GM18520 (cell line): ENCODE results near the gene MOXD1.
"Not testable (repeated sequence)": the region's sequence is repeated elsewhere in the genome, so short reads cannot be mapped to it uniquely, and the experiment has no call there.

ENCODE experiments used
- ATAC-seq: cut with Tn5 transposase; IDR thresholded peaks from one replicate; pipeline ENCODE4 v1.9.1; 2021; ENCODE audit not compliant: unreplicated experiment

MOXD1 gene

DNA sequence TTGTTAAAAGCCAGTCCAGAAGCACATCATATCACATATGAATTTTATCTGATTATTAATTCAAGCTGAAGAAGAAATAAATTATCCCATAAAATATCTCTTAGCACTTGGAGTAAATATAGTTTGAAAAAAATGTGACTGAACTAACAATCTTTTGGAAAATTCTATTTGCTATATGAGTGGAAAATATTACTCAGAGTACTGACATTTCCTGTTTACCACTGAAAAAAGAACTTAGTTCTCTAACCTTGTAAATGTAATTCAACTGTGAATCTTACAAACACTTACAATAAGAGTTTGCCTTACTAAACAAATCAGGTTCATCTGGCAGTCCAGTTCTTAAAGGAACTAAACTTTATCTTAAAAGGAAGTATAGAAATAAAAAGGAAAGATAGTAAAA lies 44.2 kb downstream of the MOXD1 start:
- no peak for ATAC-seq

DNA sequence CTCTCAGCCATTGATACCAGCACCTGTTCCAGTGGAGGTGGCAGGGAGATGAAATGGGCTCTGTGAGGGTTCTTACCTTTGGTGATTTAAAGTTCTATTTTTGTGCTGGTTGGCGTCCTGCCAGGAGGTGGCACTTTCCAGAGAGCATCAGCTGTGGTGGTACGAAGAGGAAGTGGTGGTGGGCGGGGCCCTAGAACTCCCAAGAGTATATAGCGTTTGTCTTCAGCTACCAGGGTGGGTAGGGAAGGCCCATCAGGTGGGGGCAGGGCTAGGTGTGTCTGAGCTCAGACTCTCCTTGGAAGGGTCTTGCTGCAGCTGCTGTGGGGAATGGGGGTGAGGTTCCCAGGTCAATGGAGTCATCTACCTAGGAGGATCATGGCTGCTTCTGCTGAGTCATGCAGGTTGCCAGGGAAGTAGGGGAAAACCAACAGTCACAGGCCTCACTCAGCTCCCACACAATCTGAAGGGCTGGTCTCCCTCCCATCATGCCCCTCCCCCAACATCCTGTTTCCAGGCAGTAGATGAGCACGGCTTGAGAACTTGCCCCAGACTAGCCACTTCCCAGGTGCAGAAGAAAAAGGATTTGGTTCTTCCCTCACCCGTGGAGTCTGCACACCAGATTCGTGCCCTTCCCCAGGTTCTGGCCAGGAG lies 46.6 kb downstream of the MOXD1 start:
- ATAC-seq = no peak

DNA sequence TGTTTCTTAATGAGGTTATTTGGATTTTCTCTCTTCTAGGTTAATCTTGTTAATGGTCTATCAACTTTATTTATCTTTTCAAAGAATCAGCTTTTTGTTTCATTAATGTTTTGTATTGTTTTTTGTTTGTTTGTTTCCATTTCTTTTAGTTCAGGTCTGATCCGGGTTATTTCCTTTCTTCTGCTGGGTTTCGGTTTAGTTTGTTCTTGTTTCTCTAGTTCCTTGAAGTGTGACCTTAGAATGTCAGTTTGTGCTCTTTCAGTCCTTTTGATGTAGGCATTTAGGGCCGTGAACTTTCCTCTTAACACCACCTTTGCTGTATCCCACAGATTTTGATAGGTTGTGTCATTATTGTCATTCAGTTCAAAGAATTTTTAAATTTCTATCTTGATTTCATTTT lies 49.3 kb downstream of the MOXD1 start:
- not testable (repeated sequence) for ATAC-seq

DNA sequence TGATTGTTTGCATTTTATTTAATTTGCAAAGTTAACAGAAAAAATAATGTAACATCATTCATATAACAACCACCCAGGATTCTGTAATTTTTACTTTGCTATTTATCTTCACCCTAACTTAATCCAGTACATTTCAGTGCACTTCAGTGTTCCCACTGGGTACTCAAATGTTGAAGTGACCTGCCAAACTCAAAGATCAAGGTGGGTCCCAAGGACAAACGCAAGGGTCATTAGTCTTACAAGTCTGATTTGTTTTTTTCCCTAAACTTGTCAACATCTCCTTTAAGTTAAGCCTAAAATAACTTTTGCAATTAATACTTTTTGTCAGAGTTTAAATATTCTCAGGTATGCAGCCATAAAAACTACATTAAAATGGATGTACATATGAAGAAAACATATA lies 53.0 kb downstream of the MOXD1 start:
- ATAC-seq = no peak

DNA sequence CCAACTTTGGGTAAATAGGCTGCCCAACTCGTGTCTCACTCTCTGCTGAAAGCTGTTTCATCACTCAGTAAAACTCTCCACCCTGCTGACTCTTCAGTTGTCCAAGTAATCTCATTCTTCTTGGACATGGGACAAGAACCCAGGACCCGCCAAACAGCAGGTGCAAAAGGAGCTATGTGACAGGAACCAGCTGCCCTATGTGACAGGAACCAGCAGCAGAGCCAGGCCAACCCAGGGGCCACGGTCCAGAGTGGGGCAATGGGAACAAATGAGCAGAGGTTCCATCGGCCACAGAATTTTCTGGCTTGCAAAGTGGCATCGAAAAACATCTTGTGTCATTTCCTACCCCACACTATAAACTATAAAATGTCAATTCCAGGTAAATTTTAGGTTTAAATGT lies 56.5 kb downstream of the MOXD1 start:
- no peak for ATAC-seq

DNA sequence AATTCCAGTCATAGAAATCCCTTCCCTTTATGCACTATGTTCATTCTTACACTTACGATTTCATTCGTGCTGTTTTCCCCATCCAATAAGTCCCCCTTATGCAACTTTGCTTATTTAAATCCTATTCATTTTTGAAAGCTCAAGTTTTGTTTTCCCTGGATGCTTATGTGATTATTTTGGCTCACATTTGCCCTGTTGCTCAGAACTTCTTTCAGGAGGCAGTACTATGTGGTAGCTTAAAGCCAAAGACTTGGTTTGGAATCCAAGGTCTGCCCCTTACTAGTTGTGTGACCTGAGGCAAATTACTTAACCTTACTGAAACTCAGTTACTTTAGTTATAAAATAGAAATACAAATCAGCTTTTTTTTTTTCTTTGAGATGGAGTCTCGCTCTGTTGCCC lies 59.6 kb downstream of the MOXD1 start:
- no peak for ATAC-seq

DNA sequence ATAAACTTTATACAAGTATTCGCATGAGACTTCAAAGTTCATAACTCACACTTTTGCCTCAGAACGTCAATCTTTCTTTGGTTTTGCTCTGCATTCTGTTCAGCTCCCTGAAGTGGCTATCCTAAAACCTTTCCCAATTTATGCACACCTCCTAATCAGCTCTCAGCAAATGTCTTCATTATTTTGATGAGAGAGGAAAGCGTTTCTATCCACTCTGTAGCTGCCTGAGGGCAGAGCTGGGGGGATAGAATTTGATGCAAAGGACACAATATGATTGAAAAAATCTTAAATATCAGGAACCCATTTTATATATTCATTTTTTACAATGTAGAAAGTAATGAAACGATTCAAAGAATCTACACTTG lies 66.8 kb downstream of the MOXD1 start:
- no peak for ATAC-seq

DNA sequence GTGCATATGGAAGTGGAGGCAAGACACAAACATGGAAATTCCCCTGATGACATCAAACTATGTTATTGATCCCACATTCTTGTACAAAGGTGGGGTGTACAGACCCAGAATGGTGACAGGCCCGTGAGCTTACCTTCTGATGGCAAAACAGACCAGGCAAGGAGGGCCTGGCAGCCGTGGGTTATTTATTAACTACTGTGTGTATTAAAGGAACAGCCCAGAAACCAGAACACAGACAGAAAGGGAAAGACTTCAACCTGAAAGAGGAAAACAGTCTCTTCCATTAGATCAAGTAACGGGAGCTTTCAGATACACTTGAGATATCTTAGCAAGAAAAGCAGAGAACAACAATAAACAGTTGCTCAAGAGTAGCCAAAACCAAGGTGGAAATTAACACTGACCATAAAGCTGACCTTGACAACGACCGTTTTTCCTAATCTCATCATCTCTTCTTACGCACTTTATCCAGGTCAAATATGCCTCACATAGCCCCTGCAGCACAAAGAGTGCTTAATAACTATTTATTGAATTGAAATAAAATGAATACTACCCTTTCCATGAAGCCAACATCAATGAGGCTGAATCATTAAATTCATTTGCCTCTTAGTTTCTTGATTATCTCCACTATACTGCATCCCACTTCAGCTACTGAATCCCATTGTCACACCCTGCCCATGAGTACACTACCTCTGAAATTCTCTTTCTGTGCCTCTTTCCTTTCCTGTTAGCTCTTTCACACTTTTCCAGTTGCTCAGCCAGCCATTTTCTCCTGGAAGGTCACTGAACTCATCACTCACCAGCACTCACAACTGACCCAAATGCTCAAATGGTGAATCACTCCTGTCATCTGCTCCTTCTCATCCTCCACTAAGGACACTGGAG lies 67.4 kb downstream of the MOXD1 start:
- no peak for ATAC-seq

DNA sequence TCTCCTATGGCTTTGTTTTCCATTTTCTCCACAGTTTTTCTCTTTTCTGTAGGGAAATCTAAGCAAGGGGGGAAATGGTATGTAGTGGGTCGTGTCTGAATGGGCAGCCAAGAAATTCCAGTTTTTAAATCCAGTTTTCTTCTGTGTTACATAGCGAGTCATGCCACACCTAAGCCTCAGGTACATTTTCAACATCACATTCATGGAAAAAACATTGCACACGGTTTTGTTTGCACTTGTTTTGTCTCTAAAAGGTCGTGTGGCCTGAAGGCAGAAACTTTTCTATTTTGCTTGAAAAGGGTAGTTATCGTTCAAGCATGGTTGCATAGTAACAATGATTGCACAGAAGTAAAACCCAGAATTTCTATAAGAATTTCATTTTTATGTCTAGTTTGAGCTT lies 70.5 kb downstream of the MOXD1 start:
- ATAC-seq = no peak

DNA sequence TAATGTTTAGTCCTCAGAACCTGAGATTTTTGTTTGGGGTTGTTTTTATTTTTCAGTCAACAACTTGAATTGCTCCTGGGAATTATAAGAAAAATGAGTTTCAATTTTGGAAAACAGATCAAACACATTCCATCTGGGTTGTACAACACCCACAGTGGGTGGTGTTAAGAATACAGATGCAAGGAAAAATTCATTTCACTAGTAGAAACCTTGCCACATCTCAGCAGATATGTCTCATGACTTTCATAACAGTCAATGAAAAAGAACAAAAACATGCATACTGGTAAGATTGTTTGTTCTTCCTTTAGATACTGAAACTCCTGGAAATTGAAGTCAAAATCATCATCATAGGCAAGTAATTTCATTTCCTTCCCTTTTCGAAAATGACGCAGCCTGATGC lies 78.9 kb downstream of the MOXD1 start:
- no peak for ATAC-seq

DNA sequence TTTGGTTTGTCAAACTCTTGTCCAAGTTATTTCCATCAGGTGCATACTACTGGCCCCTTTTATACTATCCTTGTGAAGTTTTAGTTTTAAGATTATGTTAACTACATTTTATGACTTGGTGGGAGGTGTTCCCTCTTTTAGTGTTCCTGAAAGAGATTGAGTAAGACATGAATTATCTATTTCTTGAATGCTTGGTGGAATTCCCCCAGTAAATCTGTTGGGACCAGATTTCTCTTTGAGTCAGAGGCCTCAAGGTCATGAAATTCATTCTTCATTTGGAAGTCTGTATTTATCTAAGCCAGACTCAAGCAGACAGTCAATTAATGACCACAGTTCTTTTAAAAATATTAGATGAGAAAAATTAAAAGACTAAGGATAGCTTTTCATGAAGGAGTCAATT lies 81.3 kb downstream of the MOXD1 start:
- ATAC-seq = no peak

DNA sequence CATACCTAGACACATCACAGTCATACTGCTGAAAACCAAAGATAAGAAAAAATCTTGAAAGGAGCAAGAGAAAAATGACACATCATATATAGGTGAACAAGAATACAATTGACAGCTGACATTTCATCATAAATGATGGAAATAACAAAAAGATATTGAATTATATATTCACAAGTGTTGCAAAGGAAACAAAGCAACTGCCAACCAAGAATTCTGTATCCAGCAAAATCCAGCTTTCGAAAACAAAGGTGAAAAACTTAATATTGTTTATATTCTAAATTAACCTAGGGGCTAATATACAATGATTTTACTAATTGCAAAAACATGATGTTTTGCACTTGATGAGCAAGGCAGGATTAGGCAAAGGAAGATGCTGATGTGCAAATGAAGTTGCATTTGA lies 84.3 kb downstream of the MOXD1 start:
- no peak for ATAC-seq

DNA sequence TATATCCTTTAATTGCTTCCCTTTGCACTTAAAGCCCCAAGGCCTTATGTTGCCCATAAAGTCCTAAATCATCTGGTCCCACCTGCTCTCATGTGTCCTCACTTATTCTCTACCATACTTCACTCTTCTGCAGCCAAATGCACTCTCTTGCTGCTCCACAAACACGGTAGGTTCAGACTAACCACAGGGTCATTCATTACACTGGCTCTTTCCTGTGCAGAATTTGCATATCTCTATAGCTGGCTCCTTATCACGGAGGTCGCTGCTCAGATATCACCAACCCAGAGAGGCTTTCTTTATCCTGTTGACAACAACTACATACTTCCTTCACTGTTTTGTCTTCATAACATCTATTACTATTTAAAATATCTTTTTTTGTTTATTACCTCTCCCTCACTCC lies 86.8 kb downstream of the MOXD1 start:
- ATAC-seq = no peak

DNA sequence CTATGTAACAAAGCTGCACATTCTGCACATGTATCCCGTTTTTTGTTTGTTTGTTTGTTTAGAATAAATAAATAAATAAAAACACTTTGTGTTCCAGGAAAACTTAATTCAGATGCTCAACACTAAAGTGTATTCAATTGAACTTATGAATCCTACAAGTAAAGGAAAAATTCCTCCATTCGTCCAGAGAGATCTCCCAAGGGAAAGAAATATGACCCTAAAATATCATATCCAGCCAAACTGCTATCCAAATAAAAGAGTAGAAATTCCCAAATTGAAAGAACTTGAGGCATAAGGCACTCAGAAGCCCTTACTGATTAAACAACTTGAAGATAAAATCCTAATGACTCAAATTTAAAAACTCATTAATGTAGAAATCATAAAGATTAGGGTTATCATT lies 90.4 kb downstream of the MOXD1 start:
- no peak for ATAC-seq

DNA sequence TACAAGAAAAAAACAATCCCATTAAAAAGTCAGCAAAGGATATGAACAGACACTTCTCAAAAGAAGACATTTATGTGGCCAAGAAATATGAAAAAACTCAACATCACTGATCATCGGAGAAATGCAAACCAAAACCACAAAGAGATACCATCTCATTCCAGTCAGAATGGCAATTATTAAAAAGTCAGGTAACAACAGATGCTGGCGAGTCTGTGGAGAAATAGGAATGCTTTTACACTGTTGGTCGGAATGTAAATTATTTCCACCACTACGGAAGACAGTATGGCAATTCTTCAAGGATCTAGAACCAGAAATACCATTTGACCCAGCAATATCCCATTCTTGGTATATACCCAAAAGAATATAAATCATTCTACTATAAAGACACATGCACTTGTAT lies 91.1 kb downstream of the MOXD1 start:
- not testable (repeated sequence) for ATAC-seq

DNA sequence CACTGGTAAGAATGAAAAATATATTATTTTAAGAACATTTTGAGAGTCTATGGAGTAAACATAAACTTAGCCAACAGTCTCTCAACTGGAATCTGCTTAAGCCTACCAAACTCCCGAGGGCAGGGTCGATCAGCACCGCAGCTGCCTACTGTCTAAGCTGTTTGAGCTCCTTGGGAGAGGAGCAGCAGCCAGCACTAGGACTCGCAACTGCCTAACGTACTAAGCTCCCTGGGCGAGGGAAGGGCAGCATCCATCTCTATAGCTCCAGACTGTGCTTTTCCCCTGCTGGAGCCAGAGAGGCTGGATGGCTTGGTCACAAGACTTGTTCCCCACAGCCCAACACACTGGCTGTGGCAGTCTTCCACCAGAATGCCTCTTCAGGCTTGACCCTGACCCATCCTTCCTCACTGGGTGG lies 96.4 kb downstream of the MOXD1 start:
- ATAC-seq = no peak

DNA sequence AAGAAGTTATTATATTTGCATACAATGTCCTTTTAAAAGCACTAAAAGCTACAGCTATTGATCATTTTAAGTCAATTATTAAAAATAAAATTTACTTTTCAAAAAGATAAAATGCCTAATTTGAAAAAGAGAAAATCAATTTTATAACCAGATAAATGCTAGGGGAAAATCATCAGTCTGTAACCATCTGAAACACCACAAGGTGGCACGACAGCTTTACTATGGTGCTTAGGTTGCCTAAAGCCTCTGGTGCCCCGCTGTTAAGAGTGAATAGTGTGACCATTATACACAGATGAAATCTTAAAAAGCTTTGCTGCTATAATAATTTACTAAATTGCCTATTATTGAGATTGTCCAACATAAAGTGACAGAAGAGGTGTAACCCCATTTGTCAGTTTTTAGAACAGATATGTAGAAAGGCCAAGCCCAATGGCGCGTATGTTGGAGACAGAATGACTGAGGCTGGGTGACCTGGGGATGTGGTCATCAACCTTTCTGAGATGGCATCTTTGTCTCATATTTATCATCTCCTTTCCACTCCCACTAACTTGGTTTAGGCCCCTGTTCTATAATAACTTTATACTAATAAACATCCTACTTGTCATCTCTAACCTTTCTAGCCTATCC lies 100.8 kb downstream of the MOXD1 start:
- peak; percentile 49 for ATAC-seq

DNA sequence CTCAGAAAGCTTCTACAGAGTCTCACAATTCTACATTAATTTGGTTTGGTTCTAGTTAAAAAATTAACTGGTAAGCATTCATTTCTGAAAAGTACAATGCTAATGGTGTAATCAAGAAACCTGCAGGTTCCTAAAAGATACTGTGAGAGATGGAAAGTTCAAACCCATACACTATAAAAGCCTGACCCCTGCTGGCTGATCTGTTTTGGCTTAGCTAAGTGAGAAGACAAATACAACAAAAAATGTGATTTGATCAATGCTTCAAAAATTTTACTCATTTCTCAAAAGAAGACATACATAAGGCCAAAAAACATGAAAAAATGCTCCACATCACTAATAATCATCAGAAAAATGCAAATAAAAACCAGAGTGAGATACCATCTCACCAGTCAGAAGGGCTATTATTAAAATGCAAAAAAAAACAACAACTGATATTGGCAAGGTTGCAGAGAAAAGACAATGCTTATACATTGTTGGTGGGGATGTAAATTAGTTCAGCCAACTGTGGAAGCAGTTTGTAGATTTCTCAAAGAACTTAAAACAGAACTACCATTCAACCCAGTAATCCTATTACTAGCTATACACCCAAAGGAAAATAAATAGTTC lies 102.8 kb downstream of the MOXD1 start:
- ATAC-seq = no peak

DNA sequence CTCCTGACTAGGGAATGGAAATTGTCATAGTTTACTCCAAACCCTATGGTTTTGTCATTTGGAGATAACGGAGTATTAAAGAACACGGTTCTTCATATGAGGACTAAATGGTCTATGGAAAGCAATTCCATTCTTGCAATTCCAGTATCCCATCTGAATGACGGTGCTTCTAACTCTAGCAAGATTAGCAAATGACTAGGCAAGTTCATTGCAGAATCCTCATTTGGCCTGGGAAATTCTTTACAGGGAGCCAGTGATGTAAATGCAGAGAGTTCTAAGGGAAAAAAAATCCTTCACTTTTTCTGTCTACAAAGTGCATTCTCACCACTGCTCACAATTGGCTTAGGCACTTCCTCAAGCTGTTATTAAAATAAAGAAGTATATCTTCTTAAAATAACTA lies 111.5 kb downstream of the MOXD1 start:
- no peak for ATAC-seq

DNA sequence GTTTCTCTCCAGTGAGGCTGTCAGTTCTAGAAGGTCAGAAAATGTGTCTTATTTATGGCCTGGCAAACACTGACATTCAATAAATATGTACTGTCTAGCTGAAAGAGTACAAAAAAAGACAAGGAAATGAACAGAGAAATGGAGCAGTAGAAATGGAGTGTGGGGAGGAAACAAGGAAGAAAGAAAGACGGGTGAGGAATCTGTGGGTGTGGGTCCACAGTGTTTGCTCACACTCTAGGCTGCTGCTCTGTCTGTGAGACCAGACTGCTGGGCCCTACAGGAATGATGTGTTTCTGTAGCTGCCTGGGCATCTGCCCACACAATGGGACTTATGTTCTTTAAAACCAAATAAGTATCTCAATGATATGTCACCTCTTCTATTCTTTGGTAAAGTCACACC lies 114.2 kb downstream of the MOXD1 start:
- ATAC-seq = no peak

DNA sequence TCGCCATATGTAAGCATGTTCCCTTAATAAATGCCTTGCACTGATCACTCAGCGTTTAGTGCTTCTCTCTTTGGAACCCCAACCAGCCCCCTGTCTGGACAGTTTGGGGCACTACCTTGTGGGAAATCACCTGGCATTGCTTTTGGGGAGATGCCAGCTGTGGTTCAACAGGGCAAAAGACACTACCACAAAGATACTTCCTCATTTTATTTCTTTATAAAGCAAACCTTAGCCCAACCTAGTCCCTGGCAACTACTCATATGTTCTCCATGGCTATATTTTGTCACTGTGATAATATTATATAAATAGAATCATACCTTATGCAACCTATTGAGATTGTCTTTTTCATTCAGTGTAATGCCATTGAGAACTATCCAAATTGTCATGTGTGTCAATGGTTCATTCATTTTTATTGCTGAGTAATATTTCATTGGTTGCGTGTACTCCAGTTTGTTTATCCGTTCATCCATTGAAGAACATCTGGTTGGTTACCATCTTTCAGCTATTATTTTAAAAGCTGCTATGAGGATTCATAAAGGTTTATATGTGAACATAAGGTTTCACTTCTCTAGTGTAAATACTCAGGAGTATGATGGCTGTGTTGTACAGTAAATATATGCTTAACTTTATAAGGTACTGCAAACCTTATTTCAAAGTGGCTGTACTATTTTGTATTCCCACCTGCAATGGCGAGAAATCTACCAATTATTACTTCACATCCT lies 114.8 kb downstream of the MOXD1 start:
- ATAC-seq = peak; percentile 54
